AG09309 (cell line): ENCODE measurements around the gene PSMA8.
"Not testable (repeated sequence)": the region's sequence is repeated elsewhere in the genome, so short reads cannot be mapped to it uniquely, and the experiment has no call there.

Experiments used
- DNase-seq: peaks from one replicate; pipeline ENCODE4 v3.0.0-alpha.2; 2010; ENCODE audit warnings: low read depth
- H3K4me3 ChIP-seq: 2 replicates; pipeline ENCODE4 v1.5.1; 2011; ENCODE audit warnings: mild to moderate bottlenecking, low read depth, low read length, moderate library complexity; ENCODE audit not compliant: control insufficient read depth
- TF ChIP-seq, protein P1 (sequence below): IDR thresholded peaks from 2 replicates; pipeline ENCODE4 v1.5.1; 2011; ENCODE audit warnings: mild to moderate bottlenecking, low read depth, low read length, inconsistent platforms; ENCODE audit not compliant: insufficient read depth, control insufficient read depth; ENCODE audit errors: missing control alignments

Gene PSMA8

DNA sequence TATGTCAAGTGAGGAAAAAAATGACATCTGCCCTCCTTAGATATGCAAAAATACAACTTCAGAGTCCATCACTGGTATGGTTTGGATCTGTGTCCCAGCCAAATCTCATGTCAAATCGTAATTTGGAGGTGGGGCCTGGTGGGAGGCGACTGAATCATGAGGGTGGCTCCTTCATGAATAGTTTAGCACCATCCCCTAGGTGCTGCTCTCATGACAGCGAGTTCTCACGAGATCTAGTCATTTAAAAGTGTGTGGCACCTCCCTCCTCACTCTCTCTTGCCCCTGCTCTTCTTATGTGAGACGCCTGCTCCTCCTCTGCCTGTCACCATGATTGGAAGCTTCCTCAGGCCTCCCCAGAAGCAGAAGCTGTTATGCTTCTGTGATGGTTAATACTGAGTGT, 5.9 kb upstream of the PSMA8 start:
- H3K4me3 ChIP-seq, result no peak overlapping the region
- TF ChIP-seq, protein P1, sequence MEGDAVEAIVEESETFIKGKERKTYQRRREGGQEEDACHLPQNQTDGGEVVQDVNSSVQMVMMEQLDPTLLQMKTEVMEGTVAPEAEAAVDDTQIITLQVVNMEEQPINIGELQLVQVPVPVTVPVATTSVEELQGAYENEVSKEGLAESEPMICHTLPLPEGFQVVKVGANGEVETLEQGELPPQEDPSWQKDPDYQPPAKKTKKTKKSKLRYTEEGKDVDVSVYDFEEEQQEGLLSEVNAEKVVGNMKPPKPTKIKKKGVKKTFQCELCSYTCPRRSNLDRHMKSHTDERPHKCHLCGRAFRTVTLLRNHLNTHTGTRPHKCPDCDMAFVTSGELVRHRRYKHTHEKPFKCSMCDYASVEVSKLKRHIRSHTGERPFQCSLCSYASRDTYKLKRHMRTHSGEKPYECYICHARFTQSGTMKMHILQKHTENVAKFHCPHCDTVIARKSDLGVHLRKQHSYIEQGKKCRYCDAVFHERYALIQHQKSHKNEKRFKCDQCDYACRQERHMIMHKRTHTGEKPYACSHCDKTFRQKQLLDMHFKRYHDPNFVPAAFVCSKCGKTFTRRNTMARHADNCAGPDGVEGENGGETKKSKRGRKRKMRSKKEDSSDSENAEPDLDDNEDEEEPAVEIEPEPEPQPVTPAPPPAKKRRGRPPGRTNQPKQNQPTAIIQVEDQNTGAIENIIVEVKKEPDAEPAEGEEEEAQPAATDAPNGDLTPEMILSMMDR, result no peak
- no peak for DNase-seq

DNA sequence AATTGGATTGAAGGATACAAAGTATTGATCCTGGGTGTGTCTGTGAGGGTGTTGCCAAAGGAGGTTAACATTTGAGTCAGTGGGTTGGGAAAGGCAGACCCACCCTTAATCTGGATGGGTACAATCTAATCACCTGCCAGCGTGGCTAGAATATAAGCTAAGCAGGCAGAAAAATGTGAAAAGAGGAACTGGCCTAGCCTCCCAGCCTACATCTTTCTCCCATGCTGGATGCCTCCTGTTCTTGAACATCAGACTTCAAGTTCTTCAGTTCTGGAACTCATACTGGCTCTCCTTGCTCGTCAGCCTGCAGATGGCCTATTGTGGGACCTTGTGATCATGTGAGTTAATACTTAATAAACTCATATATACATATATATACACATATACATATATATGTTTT, 5.5 kb upstream of the PSMA8 start:
- not testable (repeated sequence) for DNase-seq

DNA sequence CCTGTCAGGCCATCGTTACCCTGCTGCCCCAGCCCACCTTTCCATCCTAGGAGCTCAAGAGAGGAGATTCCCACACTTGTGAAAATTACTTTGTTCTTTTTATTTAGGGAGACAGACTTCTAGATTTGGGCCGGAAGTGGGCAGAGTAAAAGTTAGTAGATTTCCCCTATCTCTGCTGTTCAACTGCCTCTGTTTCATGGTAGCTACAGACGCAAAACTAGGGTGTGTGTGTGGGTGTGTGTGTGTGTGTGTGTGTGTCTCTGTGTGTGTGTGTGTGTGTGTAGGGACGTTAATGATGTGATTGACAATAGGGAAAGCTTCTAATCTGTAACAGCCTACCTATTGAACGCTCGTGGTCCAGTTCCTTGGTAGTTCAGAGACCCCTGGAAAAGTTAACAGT, 438 bp downstream of the PSMA8 start:
- TF ChIP-seq, protein P1, result no peak
- DNase-seq, result no peak
- H3K4me3 ChIP-seq, result no peak overlapping the region

More for the DNA sequence above, 5.5 kb upstream of the PSMA8 start:
- not testable (repeated sequence) for H3K4me3 ChIP-seq

DNA sequence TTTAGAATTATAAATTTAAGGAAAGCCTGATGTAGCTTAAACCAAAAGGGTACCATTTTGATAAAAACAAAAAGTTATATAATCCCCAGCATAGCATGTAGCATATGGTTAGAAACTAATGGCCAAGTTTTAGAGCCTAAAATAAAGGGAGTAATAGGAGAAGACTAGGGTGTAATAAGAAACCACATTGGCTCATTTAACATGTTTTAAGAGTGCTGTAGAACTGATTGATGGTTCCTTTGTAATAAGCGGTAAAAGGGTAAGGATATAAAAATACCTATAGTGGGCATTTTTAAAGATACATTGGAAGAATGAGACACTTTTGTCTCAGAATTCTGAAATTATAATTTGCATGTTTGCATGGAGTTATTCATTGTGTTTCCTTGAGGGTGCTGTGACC, 1.9 kb downstream of the PSMA8 start:
- DNase-seq, result no peak
- no peak overlapping the region for H3K4me3 ChIP-seq
- TF ChIP-seq, protein P1, result no peak

DNA sequence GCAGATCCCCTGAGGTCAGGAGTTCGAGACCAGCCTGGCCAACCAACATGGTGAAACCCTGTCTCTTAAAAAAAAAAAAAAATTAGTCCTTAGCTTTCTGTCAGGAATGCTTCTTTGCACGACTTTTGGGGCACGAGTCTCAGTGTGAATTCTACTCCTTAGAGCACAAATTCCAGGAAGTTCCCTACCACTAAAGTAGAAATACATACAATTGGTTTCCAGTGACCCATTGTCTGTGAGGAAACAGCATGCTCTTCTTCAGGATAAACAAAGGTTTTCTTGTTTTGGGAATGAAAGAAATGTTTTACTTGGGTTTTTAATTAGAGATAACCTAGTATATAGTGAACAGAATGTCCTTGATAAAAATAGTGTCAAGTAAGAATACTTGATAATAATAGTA, 23.7 kb downstream of the PSMA8 start:
- DNase-seq, result no peak
- TF ChIP-seq, protein P1, result no peak
- no peak overlapping the region for H3K4me3 ChIP-seq

DNA sequence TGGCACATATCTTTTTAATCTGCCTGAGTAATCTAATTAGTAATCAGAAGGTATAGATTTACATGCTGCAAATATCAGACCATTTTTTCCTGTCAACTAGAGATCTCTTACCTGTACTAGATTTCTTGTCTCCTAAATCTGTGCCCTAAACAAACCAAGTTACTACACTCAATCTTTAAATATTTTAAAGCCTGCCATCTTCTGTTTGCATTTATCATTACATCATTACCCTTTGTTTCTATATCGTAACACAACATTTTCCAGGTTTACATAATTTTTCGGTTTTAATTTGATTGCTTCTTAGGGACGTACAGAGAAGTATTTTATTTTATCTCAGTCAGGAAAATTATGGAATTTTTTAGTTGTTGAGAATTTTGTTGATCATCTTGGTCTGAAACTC, 25.7 kb downstream of the PSMA8 start:
- no peak for DNase-seq
- TF ChIP-seq, protein P1, result no peak
- no peak overlapping the region for H3K4me3 ChIP-seq

DNA sequence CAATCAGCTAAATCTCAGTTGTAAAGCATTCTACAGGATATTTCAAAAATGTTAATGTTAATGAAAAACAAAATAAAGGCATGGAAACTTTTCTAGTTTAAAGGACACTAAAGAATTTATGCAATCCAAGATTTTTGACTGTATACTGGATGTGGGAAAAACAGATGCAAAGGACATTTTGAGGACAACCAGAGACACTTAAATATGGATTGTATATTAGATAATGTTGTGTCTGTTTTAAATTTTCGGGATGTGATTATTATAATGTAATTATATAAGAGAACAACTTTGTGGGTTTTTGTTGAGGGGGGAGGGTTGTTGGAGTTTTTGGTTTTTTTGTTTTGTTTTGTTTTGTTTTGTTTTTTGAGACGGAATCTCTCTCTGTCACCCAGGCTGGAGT, 30.9 kb downstream of the PSMA8 start:
- no peak for DNase-seq
- TF ChIP-seq, protein P1, result no peak
- H3K4me3 ChIP-seq, result no peak overlapping the region

DNA sequence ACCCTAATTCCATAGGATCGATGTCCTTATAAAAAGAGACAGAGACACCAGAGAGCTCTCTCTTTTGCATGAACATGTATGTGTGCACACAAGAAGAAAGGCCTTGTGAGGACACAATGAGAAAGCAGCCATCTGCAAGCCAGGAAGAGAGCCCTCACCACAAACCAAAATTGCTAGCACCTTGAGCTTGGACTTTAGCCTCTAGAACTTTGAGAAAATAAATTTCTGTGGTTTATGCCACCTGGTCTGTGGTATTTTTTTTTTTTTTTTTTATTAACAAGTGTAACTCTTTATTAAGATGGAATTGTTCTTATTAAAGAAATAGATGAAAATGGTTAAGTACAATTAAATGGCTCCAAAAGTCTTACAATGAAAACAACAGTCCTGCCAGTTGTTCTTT, 33.9 kb downstream of the PSMA8 start:
- not testable (repeated sequence) for DNase-seq, H3K4me3 ChIP-seq
